Endodermal cell (in vitro differentiated cells): ENCODE measurements around the gene GPR107. TPM values are rescaled to one million over a fixed set of nuclear protein-coding genes. Genes with fewer than 3 reads are reported as not detected.
A peak's percentile ranks its signal among the peaks of the same experiment; 100 is the strongest.

Experiments used
- DNase-seq: peaks from one replicate; pipeline ENCODE4 v3.0.0-alpha.2; 2017
- H3K27ac ChIP-seq: 2 replicates; pipeline ENCODE4 v1.5.1; 2013; ENCODE audit warnings: mild to moderate bottlenecking, low read depth, low read length, moderate library complexity
- H3K27me3 ChIP-seq: 2 replicates; pipeline ENCODE4 v1.6.1; 2013; ENCODE audit warnings: mild to moderate bottlenecking, low read length, moderate library complexity; ENCODE audit not compliant: insufficient read depth, control insufficient read depth, poor library complexity, severe bottlenecking
- H3K36me3 ChIP-seq: 2 replicates; pipeline ENCODE4 v1.7.0; 2013; ENCODE audit warnings: mild to moderate bottlenecking, low read length, moderate library complexity; ENCODE audit not compliant: control insufficient read depth, insufficient read depth
- H3K4me1 ChIP-seq: one replicate; pipeline ENCODE4 v1.7.0; 2013; ENCODE audit warnings: low read length; ENCODE audit not compliant: control insufficient read depth, insufficient read depth
- H3K4me3 ChIP-seq: 2 replicates; pipeline ENCODE4 v1.5.1; 2013; ENCODE audit warnings: mild to moderate bottlenecking, low read length, moderate library complexity
- H3K9ac ChIP-seq: 2 replicates; pipeline ENCODE4 v1.6.1; 2013; ENCODE audit warnings: mild to moderate bottlenecking, low read length, moderate library complexity; ENCODE audit not compliant: poor library complexity, severe bottlenecking; ENCODE audit errors: extremely low read depth
- H3K9me3 ChIP-seq: 2 replicates; pipeline ENCODE4 v1.6.1; 2013; ENCODE audit warnings: mild to moderate bottlenecking, low read length, moderate library complexity; ENCODE audit not compliant: control insufficient read depth
- H3K27ac Mint-ChIP-seq: 2 replicates; pipeline ENCODE4 v1.8.0; 2020; ENCODE audit warnings: mixed read lengths
- H3K27me3 Mint-ChIP-seq: 2 replicates; pipeline ENCODE4 v1.8.0; 2021; ENCODE audit warnings: mild to moderate bottlenecking, mixed read lengths; ENCODE audit not compliant: insufficient read depth
- H3K36me3 Mint-ChIP-seq: 2 replicates; pipeline ENCODE4 v1.8.0; 2020; ENCODE audit warnings: low read depth, mixed read lengths
- H3K4me1 Mint-ChIP-seq: 2 replicates; pipeline ENCODE4 v1.8.0; 2020; ENCODE audit warnings: mixed read lengths
- H3K4me3 Mint-ChIP-seq: 2 replicates; pipeline ENCODE4 v1.8.0; 2020; ENCODE audit warnings: mild to moderate bottlenecking, moderate library complexity, mixed read lengths
- H3K9me3 Mint-ChIP-seq: 2 replicates; pipeline ENCODE4 v1.8.0; 2020; ENCODE audit warnings: mild to moderate bottlenecking, mixed read lengths
- CTCF ChIP-seq: fragments of 200-600 bp; sonication (generic); conservative IDR thresholded peaks from 2 replicates; pipeline ENCODE4 v1.5.0; 2021; ENCODE audit warnings: antibody characterized with exemption, mild to moderate bottlenecking
- whole genome bisulfite sequencing, 2 experiments: methylation state at CpG; one replicate each; pipeline versions ENCODE4 v1.1.5 to v1.1.7; 2013; ENCODE audit warnings: missing lambda C conversion rate in 2 of 2, mixed read lengths in 1 of 2; ENCODE audit not compliant: insufficient coverage in 1 of 2, insufficient read length in 1 of 2; 5-methylcytosine and 5-hydroxymethylcytosine counted together
- total RNA-seq, 2 donors: library from RNA; stranded (reverse); fragmentation: NEBNext Ultra II Directional in 1 of 2; extraction: Animal tissue kit (Norgen Biotek cat#: 25700) in 1 of 2; gene quantifications; 2 replicates in 1 of 2; 3 replicates in 1 of 2; pipeline ENCODE4 v1.2.1, GENCODE V29; 2021

The GPR107 gene
- total RNA-seq, 2 donors from 2014 or later = 50.7 to 62.0 TPM

- H3K4me1 Mint-ChIP-seq = peaks cover 30% of the 10 kb centered on the region
- Histone ChIP-seq H3K4me3 (no peak overlapping the region), H3K4me1 (no peaks in the 10 kb centered on the region), H3K9ac (no peak overlapping the region), H3K9me3 (no peaks in the 10 kb centered on the region), H3K27ac (no peak overlapping the region), H3K36me3 (peaks cover 33% of the 10 kb centered on the region), H3K27me3 (no peaks in the 10 kb centered on the region)
- H3K27me3 Mint-ChIP-seq = no peaks in the 10 kb centered on the region
- H3K27ac Mint-ChIP-seq = peak overlapping the region; percentile 75
- H3K4me3 Mint-ChIP-seq = no peak overlapping the region
- H3K9me3 Mint-ChIP-seq = no peaks in the 10 kb centered on the region
- TF ChIP-seq CTCF = no peak
- H3K36me3 Mint-ChIP-seq = peaks cover 23% of the 10 kb centered on the region
- WGBS, 2 experiments = 88 to 91% methylated on average over 7 to 9 of the region's 9 CpGs
- DNase-seq = no peak
These were observed 63.7 kb downstream of the GPR107 start for GRCh38 chr9:130117376-130117775.

GRCh38 chr9:130117816-130118632 is 64.3 kb downstream of the GPR107 start:
- Histone ChIP-seq H3K4me1 (no peaks in the 10 kb centered on the region), H3K36me3 (peaks cover 34% of the 10 kb centered on the region), H3K9ac (no peak overlapping the region), H3K4me3 (no peak overlapping the region), H3K27ac (peak overlapping the region; percentile 53), H3K27me3 (no peaks in the 10 kb centered on the region), H3K9me3 (no peaks in the 10 kb centered on the region)
- 75 to 77% methylated on average over 4 to 11 of the region's 11 CpGs for WGBS, 2 experiments
- no peak for DNase-seq
- no peaks in the 10 kb centered on the region for H3K9me3 Mint-ChIP-seq
- peaks cover 27% of the 10 kb centered on the region for H3K36me3 Mint-ChIP-seq
- H3K4me3 Mint-ChIP-seq = no peak overlapping the region
- TF ChIP-seq CTCF = no peak
- peak overlapping the region; percentile 85 for H3K27ac Mint-ChIP-seq
- H3K4me1 Mint-ChIP-seq = peaks cover 30% of the 10 kb centered on the region
- H3K27me3 Mint-ChIP-seq = no peaks in the 10 kb centered on the region

GRCh38 chr9:130118841-130119518 is 65.3 kb downstream of the GPR107 start:
- H3K27me3 Mint-ChIP-seq = no peaks in the 10 kb centered on the region
- peaks cover 31% of the 10 kb centered on the region for H3K36me3 Mint-ChIP-seq
- peak; percentile 81 for DNase-seq
- no peaks in the 10 kb centered on the region for H3K27me3 ChIP-seq
- H3K4me3 Mint-ChIP-seq = no peak overlapping the region
- H3K4me3 ChIP-seq = no peak overlapping the region
- H3K27ac Mint-ChIP-seq = peak overlapping the region; percentile 85
- 86% methylated on average over 10 to 17 of the region's 17 CpGs for WGBS, 2 experiments
- no peak overlapping the region for H3K9ac ChIP-seq
- peak overlapping the region; percentile 53 for H3K27ac ChIP-seq
- TF ChIP-seq CTCF = no peak
- no peaks in the 10 kb centered on the region for H3K9me3 Mint-ChIP-seq
- H3K4me1 Mint-ChIP-seq = peaks cover 30% of the 10 kb centered on the region
- H3K4me1 ChIP-seq = no peaks in the 10 kb centered on the region
- H3K36me3 ChIP-seq = peaks cover 33% of the 10 kb centered on the region
- H3K9me3 ChIP-seq = no peaks in the 10 kb centered on the region
